HCT116 (cell line): ENCODE data around the gene SERINC5. TPM values are rescaled to one million over a fixed set of nuclear protein-coding genes. Genes with fewer than 3 reads are reported as not detected.

ENCODE experiments used
- ATAC-seq: fragments of 200-7000 bp; cut with Tn5 transposase; 2 replicates; pipeline ENCODE4 v1.9.1; 2020; ENCODE audit warnings: mild to moderate bottlenecking, moderate library complexity
- BruUV-seq: library from RNA; stranded (reverse); fragments of 400-500 nt; replicated peaks from 2 replicates; lab custom pipeline; 2021; lab: Mats Ljungman, UMichigan
- CTCF ChIA-PET: fragments of 300-600 bp; sonication (Branson Sonifier 250); formaldehyde crosslinking; loops from one replicate; lab custom pipeline; 2021; ENCODE audit warnings: antibody characterized with exemption; lab: Charles Lee
- POLR2A ChIA-PET: fragments of 300-600, 350-600 bp; sonication (Branson Sonifier 250); formaldehyde crosslinking; loops from one replicate; lab custom pipeline; 2021; ENCODE audit warnings: antibody characterized with exemption; lab: Charles Lee
- RAD21 ChIA-PET, 2 experiments: fragments of 300-600 bp; sonication (Branson Sonifier 250); formaldehyde crosslinking; loops; one replicate each; lab custom pipeline; 2023; ENCODE audit warnings: low total read pairs in 2 of 2; ENCODE audit not compliant: uncharacterized antibody in 2 of 2, unreplicated experiment in 2 of 2, low non-redundant PET in 1 of 2; lab: Charles Lee
- DNase-seq: peaks from one replicate; pipeline ENCODE4 v3.0.0-alpha.2; 2010; ENCODE audit warnings: low read depth, low spot score
- H2AFZ ChIP-seq: fragments of 200-600 bp; shearing (Covaris generic), sonication (generic); 2 replicates; pipeline ENCODE4 v1.6.1; 2017; ENCODE audit warnings: low read depth, mixed run types, mixed read lengths, antibody characterized with exemption, low read length; ENCODE audit not compliant: poor library complexity, severe bottlenecking
- H3K27ac ChIP-seq: 2 replicates; pipeline ENCODE4 v1.5.1; 2012; ENCODE audit warnings: low read depth, low read length
- H3K27me3 ChIP-seq: fragments of 200-600 bp; sonication (generic); 2 replicates; pipeline ENCODE4 v1.6.1; 2016; ENCODE audit warnings: mixed run types, low read length, mixed read lengths; ENCODE audit not compliant: insufficient read depth
- H3K36me3 ChIP-seq, 2 experiments: fragments of 200-500 bp in 1 of 2; fragments of 200-600 bp in 1 of 2; sonication (Bioruptor generic) in 1 of 2; sonication (generic) in 1 of 2; 2 replicates each; pipeline versions ENCODE4 v1.5.1 to v1.6.1; 2014 to 2016; ENCODE audit warnings: low read length in 2 of 2, inconsistent platforms in 1 of 2, mixed read lengths in 1 of 2, mixed run types in 1 of 2; ENCODE audit not compliant: insufficient read depth in 2 of 2, control insufficient read depth in 1 of 2
- H3K4me1 ChIP-seq, 2 experiments: fragments of 200-600 bp in 1 of 2; sonication (generic) in 1 of 2; 2 replicates each; pipeline versions ENCODE4 v1.5.1 to v1.6.1; 2012 to 2017; ENCODE audit warnings: low read length in 2 of 2, inconsistent platforms in 1 of 2, mild to moderate bottlenecking in 1 of 2, mixed read lengths in 1 of 2, mixed run types in 1 of 2, moderate library complexity in 1 of 2; ENCODE audit not compliant: insufficient read depth in 2 of 2, control insufficient read depth in 1 of 2
- H3K4me2 ChIP-seq: fragments of 200-600 bp; sonication (generic); 2 replicates; pipeline ENCODE4 v1.6.1; 2017; ENCODE audit warnings: mixed run types, low read length, mixed read lengths
- H3K4me3 ChIP-seq, 2 experiments: fragments of 200-600 bp in 1 of 2; sonication (generic) in 1 of 2; replicated peaks in 1 of 2; 2 replicates each; pipeline ENCODE4 v1.5.1; 2011 to 2016; ENCODE audit warnings: low read length in 2 of 2, control low read depth in 1 of 2, low read depth in 1 of 2, mild to moderate bottlenecking in 1 of 2, mixed read lengths in 1 of 2, mixed run types in 1 of 2
- H3K79me2 ChIP-seq: fragments of 200-600 bp; sonication (generic); 2 replicates; pipeline ENCODE4 v1.6.1; 2017; ENCODE audit warnings: mild to moderate bottlenecking, mixed run types, low read length, moderate library complexity, mixed read lengths; ENCODE audit not compliant: insufficient read depth
- H3K9ac ChIP-seq: fragments of 200-600 bp; sonication (generic); 2 replicates; pipeline ENCODE4 v1.6.1; 2016; ENCODE audit warnings: low read length, mixed read lengths
- H3K9me2 ChIP-seq: fragments of 200-600 bp; sonication (generic), shearing (Covaris generic); 2 replicates; pipeline ENCODE4 v1.6.1; 2017; ENCODE audit warnings: mixed run types, mild to moderate bottlenecking, moderate library complexity; ENCODE audit not compliant: insufficient read depth
- H3K9me3 ChIP-seq, 2 experiments: fragments of 200-500 bp in 1 of 2; fragments of 200-600 bp in 1 of 2; sonication (Bioruptor generic) in 1 of 2; sonication (generic) in 1 of 2; 2 replicates each; pipeline ENCODE4 v1.6.1; 2014 to 2017; ENCODE audit warnings: low read length in 2 of 2, mixed read lengths in 2 of 2, inconsistent platforms in 1 of 2, low read depth in 1 of 2, mild to moderate bottlenecking in 1 of 2, mixed run types in 1 of 2, moderate library complexity in 1 of 2; ENCODE audit not compliant: control insufficient read depth in 1 of 2, insufficient read depth in 1 of 2
- H4K20me1 ChIP-seq: fragments of 200-600 bp; sonication (generic), shearing (Covaris generic); 2 replicates; pipeline ENCODE4 v1.6.1; 2017; ENCODE audit warnings: mixed run types, mild to moderate bottlenecking, moderate library complexity; ENCODE audit not compliant: insufficient read depth
- CBX3 ChIP-seq: IDR thresholded peaks from 2 replicates; pipeline ENCODE4 v1.6.1; 2012; ENCODE audit warnings: low read depth
- CTCF ChIP-seq, 3 experiments: fragments of 200-600 bp in 1 of 3; sonication (generic) in 1 of 3; IDR thresholded peaks in 2 of 3; conservative IDR thresholded peaks in 1 of 3; 2 replicates each; pipeline ENCODE4 v1.5.1; 2012 to 2017; ENCODE audit warnings: low read depth in 2 of 3, low read length in 2 of 3, antibody characterized with exemption in 1 of 3, borderline replicate concordance in 1 of 3, control low read depth in 1 of 3, mild to moderate bottlenecking in 1 of 3, mixed read lengths in 1 of 3, mixed run types in 1 of 3, moderate library complexity in 1 of 3; ENCODE audit not compliant: insufficient read depth in 1 of 3
- POLR2A ChIP-seq: IDR thresholded peaks from 2 replicates; pipeline ENCODE4 v1.7.0; 2011; ENCODE audit warnings: borderline replicate concordance; ENCODE audit not compliant: insufficient read depth, insufficient read length; ENCODE audit errors: extremely low read depth
- RAD21 ChIP-seq: IDR thresholded peaks from 2 replicates; pipeline ENCODE4 v1.6.1; 2012; ENCODE audit warnings: low read depth, mild to moderate bottlenecking
- REST ChIP-seq: IDR thresholded peaks from 2 replicates; pipeline ENCODE4 v1.6.1; 2012; ENCODE audit warnings: low read depth
- TCF7L2 ChIP-seq: IDR thresholded peaks from 2 replicates; pipeline ENCODE4 v1.7.0; 2011; ENCODE audit warnings: borderline replicate concordance, inconsistent platforms; ENCODE audit not compliant: insufficient read depth, insufficient read length; ENCODE audit errors: extremely low read depth
- ZNF274 ChIP-seq: fragments of 200-500 bp; sonication (Bioruptor generic); IDR thresholded peaks from 2 replicates; pipeline ENCODE4 v1.6.1; 2014; ENCODE audit warnings: mild to moderate bottlenecking, low read depth, low read length, inconsistent platforms
- intact Hi-C: fragments of 100-400 bp; cut with micrococcal nuclease; formaldehyde crosslinking; loops from 2 replicates; pipeline ENCODE4 v1.10.0; 2022
- total RNA-seq: library from RNA; stranded (reverse); gene quantifications from one replicate; pipeline ENCODE4 v1.2.1, GENCODE V29; 2021; ENCODE audit not compliant: unreplicated experiment
- TF ChIP-seq, protein P1 (sequence below): IDR thresholded peaks from 2 replicates; pipeline ENCODE4 v1.6.1; 2011; ENCODE audit warnings: mild to moderate bottlenecking, low read length, moderate library complexity; ENCODE audit not compliant: insufficient replicate concordance; ENCODE audit errors: extremely low read depth

SERINC5 gene
- total RNA-seq, 1 experiment from 2014 or later: 39.3 TPM

DNA sequence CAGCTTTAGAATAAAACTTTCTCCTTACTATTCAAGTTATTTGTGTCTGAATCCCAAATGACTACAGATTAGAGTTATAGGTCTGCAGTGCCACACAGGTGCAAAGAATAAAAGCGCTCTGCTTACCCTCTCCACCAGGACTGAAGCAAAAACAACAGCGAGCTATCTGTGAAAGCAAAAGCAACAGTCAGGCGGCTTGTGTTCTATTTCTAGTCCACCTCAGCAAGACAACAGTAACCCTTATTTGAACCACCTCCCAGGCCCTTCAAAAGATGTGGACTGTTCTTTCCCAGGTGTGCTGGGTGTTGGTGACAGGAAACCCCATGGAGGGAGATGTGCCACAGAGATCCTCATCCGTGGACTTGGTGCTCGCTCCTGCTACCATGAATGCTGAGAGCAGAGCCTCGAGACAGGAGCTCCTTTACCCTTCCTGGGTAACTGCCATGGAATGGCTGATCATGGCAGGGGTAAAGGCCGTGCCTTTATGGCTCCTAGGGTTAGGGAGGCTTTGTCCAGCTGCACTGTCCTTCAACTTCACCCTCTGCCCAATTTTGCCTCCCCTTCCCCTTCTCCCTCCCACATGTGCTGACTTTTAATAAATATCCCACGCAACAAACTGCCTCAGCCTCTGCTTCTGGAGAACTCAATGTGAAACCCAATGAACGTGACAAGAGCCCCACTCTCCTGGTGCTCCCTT, 108.6 kb downstream of the SERINC5 start:
- Histone ChIP-seq H3K4me1 (no peaks in the 10 kb centered on the region), H3K9me3 (no peaks in the 10 kb centered on the region), H3K27me3 (no peaks in the 10 kb centered on the region), H3K36me3 (peaks cover 0 to 2% of the 10 kb centered on the region in 2 experiments; a peak in 1 of 4 replicates), H3K4me3 (no peak overlapping the region), H3K9me2 (no peaks in the 10 kb centered on the region), H2AFZ (no peak overlapping the region), H3K9ac (no peak overlapping the region), H3K27ac (no peak overlapping the region), H3K79me2 (no peaks in the 10 kb centered on the region), H3K4me2 (no peak overlapping the region), H4K20me1 (no peaks in the 10 kb centered on the region)
- ATAC-seq (no peak), DNase-seq (no peak)
- TF ChIP-seq CTCF (IDR thresholded peaks at IDR 0.05 in 2 of 3, conservative IDR thresholded peaks at IDR 0.05 in 1 of 3; ENCODE audit: borderline replicate concordance in 1 of 3, insufficient read depth in 1 of 3, low read depth in 2 of 3, low read length in 2 of 3): no peak
- no peak for TF ChIP-seq RAD21
- TF ChIP-seq ZNF274: no peak
- no peak for TF ChIP-seq CBX3
- no peak for TF ChIP-seq TCF7L2
- TF ChIP-seq, protein P1, sequence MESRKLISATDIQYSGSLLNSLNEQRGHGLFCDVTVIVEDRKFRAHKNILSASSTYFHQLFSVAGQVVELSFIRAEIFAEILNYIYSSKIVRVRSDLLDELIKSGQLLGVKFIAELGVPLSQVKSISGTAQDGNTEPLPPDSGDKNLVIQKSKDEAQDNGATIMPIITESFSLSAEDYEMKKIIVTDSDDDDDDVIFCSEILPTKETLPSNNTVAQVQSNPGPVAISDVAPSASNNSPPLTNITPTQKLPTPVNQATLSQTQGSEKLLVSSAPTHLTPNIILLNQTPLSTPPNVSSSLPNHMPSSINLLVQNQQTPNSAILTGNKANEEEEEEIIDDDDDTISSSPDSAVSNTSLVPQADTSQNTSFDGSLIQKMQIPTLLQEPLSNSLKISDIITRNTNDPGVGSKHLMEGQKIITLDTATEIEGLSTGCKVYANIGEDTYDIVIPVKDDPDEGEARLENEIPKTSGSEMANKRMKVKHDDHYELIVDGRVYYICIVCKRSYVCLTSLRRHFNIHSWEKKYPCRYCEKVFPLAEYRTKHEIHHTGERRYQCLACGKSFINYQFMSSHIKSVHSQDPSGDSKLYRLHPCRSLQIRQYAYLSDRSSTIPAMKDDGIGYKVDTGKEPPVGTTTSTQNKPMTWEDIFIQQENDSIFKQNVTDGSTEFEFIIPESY: no peak
- TF ChIP-seq POLR2A: no peak
- no peak for TF ChIP-seq REST
- ChIA-PET CTCF (no interaction called here), RAD21 (no interaction called here), POLR2A (no interaction called here)
- intact Hi-C loops: no loop called here
- no TSS peak for BruUV-seq
